ENCODE data around the gene CPXCR1. TPM values are rescaled to one million over a fixed set of nuclear protein-coding genes. Genes with fewer than 3 reads are reported as not detected.
"Not testable (repeated sequence)": the region's sequence is repeated elsewhere in the genome, so short reads cannot be mapped to it uniquely, and the experiment has no call there.

CPXCR1 gene
- not detected in 2 replicates for total RNA-seq (2014; rRNA removed; shearing (Covaris generic))

DNA sequence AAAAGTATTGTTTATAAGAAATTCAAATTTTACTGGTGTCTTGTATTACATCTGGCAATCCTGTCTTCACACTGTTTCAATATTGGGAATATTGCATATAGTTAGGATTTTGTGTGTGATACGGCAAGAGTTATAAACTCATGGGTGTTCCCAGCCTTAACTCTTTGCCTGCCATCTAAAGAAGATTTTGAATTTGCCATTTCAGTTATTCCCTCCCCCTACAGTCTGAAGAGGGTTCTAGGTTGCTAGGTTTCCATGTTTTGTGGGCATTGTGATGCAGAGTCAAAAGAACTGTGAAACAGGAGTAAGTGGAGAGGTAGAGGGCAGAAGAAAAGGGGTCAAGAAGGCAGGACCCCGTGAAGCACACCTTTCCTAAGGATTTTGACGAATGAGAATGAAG is at the start of gene CPXCR1:
CPXCR1 (plus strand) TSS at position 301 of the 400 bp plus-strand sequence. CDS start 6,190 bp downstream, outside the sequence.
- no peak for DNase-seq (ENCODE audit: low read depth)

DNA sequence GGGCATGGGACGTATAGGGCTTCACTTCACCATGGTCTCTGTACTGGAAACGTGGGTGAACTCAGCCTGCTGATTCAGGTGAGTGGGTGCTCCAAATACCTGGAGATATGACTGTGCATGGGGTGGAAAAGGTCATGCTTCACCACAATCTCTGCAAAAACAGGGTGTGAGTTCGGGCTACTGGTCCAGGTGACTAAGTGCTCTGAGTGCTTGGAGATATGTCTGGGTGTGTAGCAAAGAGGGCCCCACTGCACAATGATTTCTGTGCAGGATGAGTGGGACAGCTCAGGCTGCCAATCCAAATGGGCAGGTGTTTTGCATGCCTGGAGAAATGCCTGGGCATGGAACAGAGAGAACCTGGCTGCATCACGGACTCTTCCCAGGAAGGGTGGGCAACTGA is 11.2 kb upstream of the CPXCR1 start:
- DNase-seq (ENCODE audit: low read depth) = no peak

DNA sequence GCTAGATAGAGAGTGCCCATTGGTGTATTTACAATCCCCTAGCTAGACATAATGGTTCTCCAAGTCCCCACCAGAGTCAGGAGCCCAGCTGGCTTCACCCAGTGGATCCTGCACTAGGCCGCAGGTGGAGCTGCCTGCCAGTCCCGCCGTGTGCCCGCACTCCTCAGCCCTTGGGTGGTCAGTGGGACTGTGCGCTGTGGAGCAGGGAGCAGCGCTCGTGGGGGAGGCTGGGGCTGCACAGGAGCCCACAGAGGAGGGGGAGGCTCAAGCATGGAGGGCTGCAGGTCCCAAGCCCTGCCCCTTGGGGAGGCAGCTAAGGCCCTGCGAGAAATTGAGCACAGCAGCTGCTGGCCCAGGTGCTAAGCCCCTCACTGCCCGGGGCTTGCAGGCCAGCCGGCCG is 810 bp upstream of the CPXCR1 start:
- not testable (repeated sequence) for DNase-seq (ENCODE audit: low read depth)

DNA sequence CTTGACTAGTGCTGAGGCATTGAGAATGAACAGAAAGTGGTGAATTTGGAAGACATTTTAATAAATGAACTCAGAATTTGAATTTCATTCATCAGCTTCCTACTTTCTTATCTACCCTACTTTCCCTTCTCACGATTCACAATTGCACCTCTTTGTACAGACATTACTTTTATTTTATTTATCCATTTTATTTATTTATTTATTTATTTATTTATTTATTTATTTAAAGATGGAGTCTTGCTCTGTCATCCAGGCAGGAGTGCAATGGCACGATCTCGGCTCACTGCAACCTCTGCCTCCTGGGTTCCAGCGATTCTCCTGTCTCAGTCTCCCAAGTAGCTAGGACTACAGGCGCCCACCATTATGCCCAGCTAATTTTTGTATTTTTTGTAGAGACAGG is 5.3 kb downstream of the CPXCR1 start:
- not testable (repeated sequence) for DNase-seq (ENCODE audit: low read depth)

DNA sequence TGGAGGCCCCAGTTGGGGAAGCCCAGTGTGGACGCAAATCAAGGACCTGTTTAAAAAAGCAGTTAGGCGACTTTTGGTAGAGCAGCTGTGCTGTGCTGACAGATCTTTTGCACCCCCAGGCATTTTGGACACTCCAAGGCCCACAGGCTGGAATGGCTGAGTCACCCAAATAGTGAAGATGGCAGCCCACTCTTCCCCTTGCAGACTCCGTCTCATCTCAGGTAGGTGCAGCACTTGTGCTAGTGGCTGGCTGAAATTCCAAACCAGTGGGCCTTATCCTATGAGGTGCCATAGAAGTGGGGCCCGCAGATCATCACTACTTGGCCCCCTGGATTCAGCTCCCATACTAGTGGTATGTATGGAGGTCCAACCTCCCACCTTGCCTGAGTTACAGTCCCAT is 42.8 kb downstream of the CPXCR1 start:
- no peak for DNase-seq (ENCODE audit: low read depth)
